ENCODE results near the gene PIK3C2G. TPM values are rescaled to one million over a fixed set of nuclear protein-coding genes. Genes with fewer than 3 reads are reported as not detected.
A peak's percentile ranks its signal among the peaks of the same experiment; 100 is the strongest.

The PIK3C2G gene
- total and polyA plus RNA-seq, 8 donors = 0.60 to 3.2 (median 1.5) TPM

- H3K4me3 ChIP-seq = no peak overlapping the region
- intact Hi-C loops (cut with DNase I) = no loop called here
- H3K27me3 ChIP-seq = no peaks in the 10 kb centered on the region
- no peak for DNase-seq
- TF ChIP-seq, protein P1, sequence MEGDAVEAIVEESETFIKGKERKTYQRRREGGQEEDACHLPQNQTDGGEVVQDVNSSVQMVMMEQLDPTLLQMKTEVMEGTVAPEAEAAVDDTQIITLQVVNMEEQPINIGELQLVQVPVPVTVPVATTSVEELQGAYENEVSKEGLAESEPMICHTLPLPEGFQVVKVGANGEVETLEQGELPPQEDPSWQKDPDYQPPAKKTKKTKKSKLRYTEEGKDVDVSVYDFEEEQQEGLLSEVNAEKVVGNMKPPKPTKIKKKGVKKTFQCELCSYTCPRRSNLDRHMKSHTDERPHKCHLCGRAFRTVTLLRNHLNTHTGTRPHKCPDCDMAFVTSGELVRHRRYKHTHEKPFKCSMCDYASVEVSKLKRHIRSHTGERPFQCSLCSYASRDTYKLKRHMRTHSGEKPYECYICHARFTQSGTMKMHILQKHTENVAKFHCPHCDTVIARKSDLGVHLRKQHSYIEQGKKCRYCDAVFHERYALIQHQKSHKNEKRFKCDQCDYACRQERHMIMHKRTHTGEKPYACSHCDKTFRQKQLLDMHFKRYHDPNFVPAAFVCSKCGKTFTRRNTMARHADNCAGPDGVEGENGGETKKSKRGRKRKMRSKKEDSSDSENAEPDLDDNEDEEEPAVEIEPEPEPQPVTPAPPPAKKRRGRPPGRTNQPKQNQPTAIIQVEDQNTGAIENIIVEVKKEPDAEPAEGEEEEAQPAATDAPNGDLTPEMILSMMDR (IDR thresholded peaks at IDR 0.05) = no peak
- no peak for ATAC-seq
- FAIRE-seq = no peak
- H3K27ac ChIP-seq = no peak overlapping the region
- no peaks in the 10 kb centered on the region for H3K4me1 ChIP-seq
- no peaks in the 10 kb centered on the region for H3K9me3 ChIP-seq
- H3K36me3 ChIP-seq = no peaks in the 10 kb centered on the region
These were observed 161.6 kb downstream of the PIK3C2G start for GRCh38 chr12:18422871-18423270.

DNA sequence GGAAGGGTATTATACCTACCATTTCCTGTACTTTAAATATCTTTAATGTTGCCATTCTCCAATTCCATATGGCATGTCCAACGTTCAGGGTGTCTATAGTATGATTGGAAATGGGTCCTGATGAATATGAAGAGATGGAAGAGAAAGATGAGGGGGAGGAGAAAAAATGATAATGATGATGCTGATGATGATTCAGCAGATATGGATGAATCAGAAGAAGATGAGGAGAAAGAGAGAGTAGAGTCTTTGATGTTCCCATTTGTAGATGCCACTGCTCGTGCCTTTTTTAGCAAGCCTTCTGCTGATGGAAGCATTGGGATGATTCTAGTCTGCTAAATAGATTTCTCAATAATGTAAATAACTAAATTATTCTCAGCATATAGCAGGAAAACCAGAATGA, 163.5 kb downstream of the PIK3C2G start:
- ATAC-seq (no peak), FAIRE-seq (no peak), DNase-seq (no peak)
- 57 to 63% methylated on average over 2 of the region's 2 CpGs for WGBS, 2 donors
- TF ChIP-seq, protein P1 (IDR thresholded peaks at IDR 0.05) = no peak
- no peak overlapping the region for H3K4me3 ChIP-seq
- intact Hi-C loops (cut with DNase I) = no loop called here
- no peak overlapping the region for H3K27ac ChIP-seq
- no peaks in the 10 kb centered on the region for H3K4me1 ChIP-seq
- no peaks in the 10 kb centered on the region for H3K27me3 ChIP-seq
- no peaks in the 10 kb centered on the region for H3K9me3 ChIP-seq
- H3K36me3 ChIP-seq = no peaks in the 10 kb centered on the region

- WGBS, 2 donors = 41 to 63% methylated on average over 3 of the region's 3 CpGs
- Histone ChIP-seq H3K4me3 (no peak overlapping the region), H3K4me1 (no peaks in the 10 kb centered on the region), H3K27me3 (no peaks in the 10 kb centered on the region), H3K36me3 (no peaks in the 10 kb centered on the region), H3K9me3 (no peaks in the 10 kb centered on the region), H3K27ac (no peak overlapping the region)
- FAIRE-seq (no peak), ATAC-seq (no peak), DNase-seq (no peak)
- intact Hi-C loops (cut with DNase I) = no loop called here
- TF ChIP-seq, protein P1 (IDR thresholded peaks at IDR 0.05) = no peak
These were observed 166.2 kb downstream of the PIK3C2G start for GRCh38 chr12:18427520-18427919.

- H3K4me1 ChIP-seq = no peaks in the 10 kb centered on the region
- TF ChIP-seq, protein P1 (IDR thresholded peaks at IDR 0.05) = no peak
- 53 to 72% methylated on average over 2 of the region's 2 CpGs for WGBS, 2 donors
- H3K27me3 ChIP-seq = no peaks in the 10 kb centered on the region
- no peaks in the 10 kb centered on the region for H3K36me3 ChIP-seq
- DNase-seq (no peak), FAIRE-seq (no peak), ATAC-seq (peak in 1 of 4 donors; percentile 40)
- H3K27ac ChIP-seq = no peak overlapping the region
- intact Hi-C loops (cut with DNase I) = no loop called here
- no peak overlapping the region for H3K4me3 ChIP-seq
- no peaks in the 10 kb centered on the region for H3K9me3 ChIP-seq
These were observed 167.1 kb downstream of the PIK3C2G start for GRCh38 chr12:18428416-18428815.

DNA sequence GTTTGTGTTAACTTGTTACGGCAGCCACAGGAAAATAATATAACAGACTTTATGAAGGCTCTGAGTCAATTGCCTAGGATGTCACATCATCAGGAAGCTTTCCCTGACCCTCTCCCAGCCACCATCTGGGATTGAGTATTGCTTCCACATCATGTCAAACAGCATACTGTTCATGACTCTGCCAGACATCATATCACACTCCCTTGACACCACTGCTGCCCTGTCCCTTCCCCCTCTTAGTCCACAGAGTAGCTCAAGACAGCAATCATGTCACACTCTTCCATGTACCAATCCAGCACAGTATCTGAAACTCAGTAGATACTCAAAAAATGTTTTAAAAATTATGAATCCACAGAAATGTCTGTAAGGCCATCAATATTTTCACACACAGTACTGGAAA, 168.0 kb downstream of the PIK3C2G start:
- Histone ChIP-seq H3K4me3 (no peak overlapping the region), H3K36me3 (no peaks in the 10 kb centered on the region), H3K27me3 (no peaks in the 10 kb centered on the region), H3K4me1 (no peaks in the 10 kb centered on the region), H3K9me3 (no peaks in the 10 kb centered on the region), H3K27ac (no peak overlapping the region)
- WGBS, 2 donors = 35 to 54% methylated on average over 1 of the region's 1 CpG
- ATAC-seq = no peak
- DNase-seq = no peak
- intact Hi-C loops (cut with DNase I) = no loop called here
- FAIRE-seq = no peak
- TF ChIP-seq, protein P1 (IDR thresholded peaks at IDR 0.05) = no peak

Measured in pancreas (tissue), 10 donors.